Measurements from ENCODE around the gene PLEKHA4. TPM values are rescaled to one million over a fixed set of nuclear protein-coding genes. Genes with fewer than 3 reads are reported as not detected.
A peak's percentile ranks its signal among the peaks of the same experiment; 100 is the strongest.
"Not testable (repeated sequence)": the region's sequence is repeated elsewhere in the genome, so short reads cannot be mapped to it uniquely, and the experiment has no call there.

Gene PLEKHA4
- polyA plus RNA-seq, 10 donors = 23.6 to 43.5 (median 33.1) TPM

GRCh38 chr19:48799358-48800300 lies 68.8 kb downstream of the PLEKHA4 start:
- DNase-seq = no peak

GRCh38 chr19:48798937-48799336 lies 69.5 kb downstream of the PLEKHA4 start:
- no peak for DNase-seq

- no peak for DNase-seq
Measured at GRCh38 chr19:48797103-48797502, 71.3 kb downstream of the PLEKHA4 start.

- no peak for DNase-seq
Measured at GRCh38 chr19:48796298-48797083, 71.9 kb downstream of the PLEKHA4 start.

GRCh38 chr19:48795685-48796070 lies 72.7 kb downstream of the PLEKHA4 start:
- no peak for DNase-seq

GRCh38 chr19:48795055-48795684 lies 73.2 kb downstream of the PLEKHA4 start:
- peak; percentile 94 to 99 (median 96) for DNase-seq

- no peak for DNase-seq
Measured at GRCh38 chr19:48794291-48794690, 74.1 kb downstream of the PLEKHA4 start.

- DNase-seq = no peak
Measured at GRCh38 chr19:48793271-48793670, 75.1 kb downstream of the PLEKHA4 start.

GRCh38 chr19:48787331-48787730 lies 81.1 kb downstream of the PLEKHA4 start:
- DNase-seq = not testable (repeated sequence)

Other genes starting within 250 kb of the PLEKHA4 start
- 1,000 to 10,000 TPM; 1,102 to 2,024 (median 1,616) TPM for gene RPL18, start 249.4 kb downstream of the PLEKHA4 start, polyA plus RNA-seq (ENCODE audit: insufficient read length in 10 of 10)
- 1 to 10 TPM; 5.3 to 8.5 (median 7.4) TPM for gene SPHK2, start 249.1 kb downstream of the PLEKHA4 start, polyA plus RNA-seq (ENCODE audit: insufficient read length in 10 of 10)
- gene DBP, start 231.2 kb downstream of the PLEKHA4 start, polyA plus RNA-seq (ENCODE audit: insufficient read length in 10 of 10) = 1 to 10 TPM; 3.9 to 9.7 (median 6.0) TPM
- gene CA11, start 222.4 kb downstream of the PLEKHA4 start, polyA plus RNA-seq (ENCODE audit: insufficient read length in 10 of 10) = 10 to 100 TPM in 3 of 10 donors, 1 to 10 TPM in 7; 4.5 to 15.7 (median 9.0) TPM
- 1 to 10 TPM in 8 of 10 donors, under 1 TPM in 2; 0.67 to 9.6 (median 2.3) TPM for gene NTN5, start 195.6 kb downstream of the PLEKHA4 start, polyA plus RNA-seq (ENCODE audit: insufficient read length in 10 of 10)
- gene FUT2, start 172.6 kb downstream of the PLEKHA4 start, polyA plus RNA-seq (ENCODE audit: insufficient read length in 10 of 10) = 1 to 10 TPM in 2 of 10 donors, under 1 TPM in 8; 0.39 to 1.2 (median 0.83) TPM
- 100 to 1,000 TPM in 6 of 10 donors, 10 to 100 TPM in 4; 47.0 to 137 (median 107) TPM for gene MAMSTR, start 148.9 kb downstream of the PLEKHA4 start, polyA plus RNA-seq (ENCODE audit: insufficient read length in 10 of 10)
- 10 to 100 TPM; 18.7 to 28.8 (median 21.7) TPM for gene RASIP1, start 128.0 kb downstream of the PLEKHA4 start, polyA plus RNA-seq (ENCODE audit: insufficient read length in 10 of 10)
- 1 to 10 TPM in 4 of 10 donors, under 1 TPM in 6; 0.23 to 2.2 (median 0.94) TPM for gene IZUMO1, start 121.7 kb downstream of the PLEKHA4 start, polyA plus RNA-seq (ENCODE audit: insufficient read length in 10 of 10)
- 1 to 10 TPM in 7 of 10 donors, under 1 TPM in 3; 0.62 to 1.9 (median 1.2) TPM for gene FUT1, start 116.0 kb downstream of the PLEKHA4 start, polyA plus RNA-seq (ENCODE audit: insufficient read length in 10 of 10)
- gene FGF21, start 113.1 kb downstream of the PLEKHA4 start, polyA plus RNA-seq (ENCODE audit: insufficient read length in 10 of 10) = not detected
- 10 to 100 TPM; 19.6 to 24.3 (median 22.4) TPM for gene BCAT2, start 57.6 kb downstream of the PLEKHA4 start, polyA plus RNA-seq (ENCODE audit: insufficient read length in 10 of 10)
- gene HSD17B14, start 32.1 kb downstream of the PLEKHA4 start, polyA plus RNA-seq (ENCODE audit: insufficient read length in 10 of 10) = 1 to 10 TPM; 2.6 to 4.5 (median 3.2) TPM
- 10 to 100 TPM; 44.3 to 79.0 (median 62.4) TPM for gene PPP1R15A, start 3.8 kb upstream of the PLEKHA4 start, polyA plus RNA-seq (ENCODE audit: insufficient read length in 10 of 10)
- gene TULP2, start 30.1 kb upstream of the PLEKHA4 start, polyA plus RNA-seq (ENCODE audit: insufficient read length in 10 of 10) = under 1 TPM in 5 of 10 donors, not detected in 5; 0.16 to 0.54 (median 0.30) TPM
- gene NUCB1, start 31.7 kb upstream of the PLEKHA4 start, polyA plus RNA-seq (ENCODE audit: insufficient read length in 10 of 10) = 100 to 1,000 TPM; 118 to 190 (median 146) TPM
- under 1 TPM in 9 of 10 donors, not detected in 1; 0.15 to 0.80 (median 0.39) TPM for gene DHDH, start 65.1 kb upstream of the PLEKHA4 start, polyA plus RNA-seq (ENCODE audit: insufficient read length in 10 of 10)
- 10 to 100 TPM; 32.8 to 56.5 (median 42.7) TPM for gene BAX, start 86.3 kb upstream of the PLEKHA4 start, polyA plus RNA-seq (ENCODE audit: insufficient read length in 10 of 10)
- 100 to 1,000 TPM; 520 to 975 (median 659) TPM for gene FTL, start 96.7 kb upstream of the PLEKHA4 start, polyA plus RNA-seq (ENCODE audit: insufficient read length in 10 of 10)
- gene GYS1, start 124.7 kb upstream of the PLEKHA4 start, polyA plus RNA-seq (ENCODE audit: insufficient read length in 10 of 10) = 100 to 1,000 TPM in 2 of 10 donors, 10 to 100 TPM in 8; 52.5 to 103 (median 84.0) TPM
- gene RUVBL2, start 125.3 kb upstream of the PLEKHA4 start, polyA plus RNA-seq (ENCODE audit: insufficient read length in 10 of 10) = 10 to 100 TPM; 43.8 to 73.4 (median 52.0) TPM
- gene LHB, start 148.5 kb upstream of the PLEKHA4 start, polyA plus RNA-seq (ENCODE audit: insufficient read length in 10 of 10) = under 1 TPM in 1 of 10 donors, not detected in 9; 0.34 TPM
- under 1 TPM in 2 of 10 donors, not detected in 8; 0.19 to 0.54 TPM for gene CGB3, start 155.7 kb upstream of the PLEKHA4 start, polyA plus RNA-seq (ENCODE audit: insufficient read length in 10 of 10)
- under 1 TPM in 1 of 10 donors, not detected in 9; 0.49 TPM for gene CGB2, start 163.3 kb upstream of the PLEKHA4 start, polyA plus RNA-seq (ENCODE audit: insufficient read length in 10 of 10)
- gene CGB1, start 168.3 kb upstream of the PLEKHA4 start, polyA plus RNA-seq (ENCODE audit: insufficient read length in 10 of 10) = under 1 TPM in 1 of 10 donors, not detected in 9; 0.90 TPM
- 1 to 10 TPM in 4 of 10 donors, under 1 TPM in 1, not detected in 5; 0.44 to 2.1 (median 1.5) TPM for gene CGB5, start 175.2 kb upstream of the PLEKHA4 start, polyA plus RNA-seq (ENCODE audit: insufficient read length in 10 of 10)
- gene CGB8, start 180.5 kb upstream of the PLEKHA4 start, polyA plus RNA-seq (ENCODE audit: insufficient read length in 10 of 10) = 1 to 10 TPM in 2 of 10 donors, under 1 TPM in 3, not detected in 5; 0.40 to 1.6 (median 0.82) TPM
- gene CGB7, start 189.1 kb upstream of the PLEKHA4 start, polyA plus RNA-seq (ENCODE audit: insufficient read length in 10 of 10) = 1 to 10 TPM in 3 of 10 donors, under 1 TPM in 7; 0.50 to 1.5 (median 0.66) TPM
- gene NTF4, start 196.2 kb upstream of the PLEKHA4 start, polyA plus RNA-seq (ENCODE audit: insufficient read length in 10 of 10) = 1 to 10 TPM; 2.4 to 5.8 (median 3.8) TPM
- gene KCNA7, start 204.1 kb upstream of the PLEKHA4 start, polyA plus RNA-seq (ENCODE audit: insufficient read length in 10 of 10) = 1 to 10 TPM; 3.3 to 9.4 (median 7.1) TPM
- 100 to 1,000 TPM; 136 to 261 (median 187) TPM for gene SNRNP70, start 216.8 kb upstream of the PLEKHA4 start, polyA plus RNA-seq (ENCODE audit: insufficient read length in 10 of 10)
- gene LIN7B, start 245.8 kb upstream of the PLEKHA4 start, polyA plus RNA-seq (ENCODE audit: insufficient read length in 10 of 10) = 10 to 100 TPM in 4 of 10 donors, 1 to 10 TPM in 6; 8.1 to 14.5 (median 9.8) TPM